ENCODE data around the gene LRRC4C.

Gene LRRC4C

DNA sequence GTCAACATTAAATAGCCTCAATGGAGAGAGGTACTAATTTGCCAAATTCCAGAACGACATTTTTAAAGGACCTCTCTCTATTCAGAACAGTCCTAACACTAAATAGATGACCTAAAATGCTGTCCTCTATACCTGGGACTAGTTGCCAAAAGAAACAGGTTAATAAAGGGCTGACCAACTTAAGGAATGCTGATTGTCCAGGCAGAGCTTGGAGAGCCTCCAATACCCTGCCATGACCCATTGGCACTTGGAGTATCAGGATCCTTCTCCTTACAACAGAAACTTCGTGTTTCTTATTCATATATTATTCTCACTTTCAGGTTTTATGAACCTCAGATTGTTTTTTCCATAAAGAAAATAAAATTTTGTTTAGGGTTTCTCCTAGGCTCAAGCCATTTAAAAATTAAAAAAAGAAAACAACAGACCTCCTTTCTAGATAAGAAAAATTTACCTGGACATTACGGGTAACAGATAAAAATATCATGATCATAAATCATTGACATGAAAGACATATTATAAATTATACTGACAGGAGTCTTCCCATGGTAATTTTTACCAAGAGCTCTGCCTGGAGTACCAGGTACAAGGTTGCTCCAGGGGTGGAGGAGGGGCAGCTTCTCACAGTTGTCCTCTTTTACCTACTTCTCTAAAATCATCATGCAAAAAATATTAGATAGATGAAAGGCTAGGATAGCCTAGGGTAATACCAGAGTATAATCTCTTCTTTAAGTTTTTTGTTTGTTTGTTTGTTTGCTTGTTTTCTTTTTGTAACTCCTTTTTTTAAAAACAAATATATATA is 2.0 kb downstream of the LRRC4C start:
- H3K79me2 ChIP-seq (ENCODE audit: insufficient read depth, low read length), result no peaks in the 10 kb centered on the region
- TF ChIP-seq, protein P1, sequence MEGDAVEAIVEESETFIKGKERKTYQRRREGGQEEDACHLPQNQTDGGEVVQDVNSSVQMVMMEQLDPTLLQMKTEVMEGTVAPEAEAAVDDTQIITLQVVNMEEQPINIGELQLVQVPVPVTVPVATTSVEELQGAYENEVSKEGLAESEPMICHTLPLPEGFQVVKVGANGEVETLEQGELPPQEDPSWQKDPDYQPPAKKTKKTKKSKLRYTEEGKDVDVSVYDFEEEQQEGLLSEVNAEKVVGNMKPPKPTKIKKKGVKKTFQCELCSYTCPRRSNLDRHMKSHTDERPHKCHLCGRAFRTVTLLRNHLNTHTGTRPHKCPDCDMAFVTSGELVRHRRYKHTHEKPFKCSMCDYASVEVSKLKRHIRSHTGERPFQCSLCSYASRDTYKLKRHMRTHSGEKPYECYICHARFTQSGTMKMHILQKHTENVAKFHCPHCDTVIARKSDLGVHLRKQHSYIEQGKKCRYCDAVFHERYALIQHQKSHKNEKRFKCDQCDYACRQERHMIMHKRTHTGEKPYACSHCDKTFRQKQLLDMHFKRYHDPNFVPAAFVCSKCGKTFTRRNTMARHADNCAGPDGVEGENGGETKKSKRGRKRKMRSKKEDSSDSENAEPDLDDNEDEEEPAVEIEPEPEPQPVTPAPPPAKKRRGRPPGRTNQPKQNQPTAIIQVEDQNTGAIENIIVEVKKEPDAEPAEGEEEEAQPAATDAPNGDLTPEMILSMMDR (IDR thresholded peaks at IDR 0.05; ENCODE audit: low read length), result no peak
- TF ChIP-seq EZH2 (IDR thresholded peaks at IDR 0.05; ENCODE audit: borderline replicate concordance, low read length), result no peak
- H3K27ac ChIP-seq (ENCODE audit: low read depth, low read length, poor library complexity, severe bottlenecking), result no peak overlapping the region
- H3K27me3 ChIP-seq (ENCODE audit: insufficient read depth, low read length), result no peaks in the 10 kb centered on the region
- H3K4me3 ChIP-seq (ENCODE audit: low read depth, low read length, poor library complexity, severe bottlenecking), result no peak overlapping the region
- H3K9me2 ChIP-seq (ENCODE audit: low read depth, low read length), result no peaks in the 10 kb centered on the region
- no peaks in the 10 kb centered on the region for H3K36me3 ChIP-seq (ENCODE audit: insufficient read depth, low read length)
- no peak overlapping the region for H3K4me2 ChIP-seq (ENCODE audit: low read length)
- H2AFZ ChIP-seq (ENCODE audit: low read length), result no peak overlapping the region
- no peaks in the 10 kb centered on the region for H3K4me1 ChIP-seq (ENCODE audit: insufficient read depth, low read length, severe bottlenecking)
- no peak overlapping the region for H3K9ac ChIP-seq (ENCODE audit: low read length)
- no peaks in the 10 kb centered on the region for H3F3A ChIP-seq (ENCODE audit: insufficient read depth, low read length)
- H3K9me3 ChIP-seq (ENCODE audit: low read length), result no peaks in the 10 kb centered on the region
- no peaks in the 10 kb centered on the region for H4K20me1 ChIP-seq (ENCODE audit: insufficient read depth, low read length)

DNA sequence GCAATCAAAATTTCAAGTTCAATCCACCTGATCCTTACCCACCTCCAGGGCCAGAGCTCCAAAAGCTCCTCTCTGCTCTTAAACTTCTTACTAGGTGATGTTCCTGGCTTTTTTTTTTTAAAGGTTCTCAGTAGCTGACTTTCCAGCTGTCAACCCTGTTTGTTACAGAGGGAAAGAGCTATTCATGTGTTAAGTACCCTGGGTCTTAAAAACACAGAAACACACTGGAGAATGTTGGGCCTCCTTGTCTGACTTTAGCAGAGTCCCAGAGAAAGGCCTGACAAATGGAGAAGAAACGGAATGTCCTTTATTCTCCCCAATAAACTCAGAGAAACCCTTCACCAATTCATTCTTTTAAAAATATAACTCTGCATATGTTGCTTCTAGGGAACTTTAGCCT is 3.2 kb downstream of the LRRC4C start:
- H4K20me1 ChIP-seq (ENCODE audit: insufficient read depth, low read length), result no peaks in the 10 kb centered on the region
- H3K9me2 ChIP-seq (ENCODE audit: low read depth, low read length), result no peaks in the 10 kb centered on the region
- no peaks in the 10 kb centered on the region for H3K9me3 ChIP-seq (ENCODE audit: low read length)
- no peak overlapping the region for H3K9ac ChIP-seq (ENCODE audit: low read length)
- H3K4me1 ChIP-seq (ENCODE audit: insufficient read depth, low read length, severe bottlenecking), result no peaks in the 10 kb centered on the region
- H2AFZ ChIP-seq (ENCODE audit: low read length), result no peak overlapping the region
- no peaks in the 10 kb centered on the region for H3K36me3 ChIP-seq (ENCODE audit: insufficient read depth, low read length)
- no peak overlapping the region for H3K27ac ChIP-seq (ENCODE audit: low read depth, low read length, poor library complexity, severe bottlenecking)
- no peak for TF ChIP-seq EZH2 (IDR thresholded peaks at IDR 0.05; ENCODE audit: borderline replicate concordance, low read length)
- TF ChIP-seq, protein P1 (IDR thresholded peaks at IDR 0.05; ENCODE audit: low read length), result no peak
- H3K79me2 ChIP-seq (ENCODE audit: insufficient read depth, low read length), result no peaks in the 10 kb centered on the region
- no peaks in the 10 kb centered on the region for H3K27me3 ChIP-seq (ENCODE audit: insufficient read depth, low read length)
- H3K4me3 ChIP-seq (ENCODE audit: low read depth, low read length, poor library complexity, severe bottlenecking), result no peak overlapping the region
- H3F3A ChIP-seq (ENCODE audit: insufficient read depth, low read length), result no peaks in the 10 kb centered on the region
- no peak overlapping the region for H3K4me2 ChIP-seq (ENCODE audit: low read length)

DNA sequence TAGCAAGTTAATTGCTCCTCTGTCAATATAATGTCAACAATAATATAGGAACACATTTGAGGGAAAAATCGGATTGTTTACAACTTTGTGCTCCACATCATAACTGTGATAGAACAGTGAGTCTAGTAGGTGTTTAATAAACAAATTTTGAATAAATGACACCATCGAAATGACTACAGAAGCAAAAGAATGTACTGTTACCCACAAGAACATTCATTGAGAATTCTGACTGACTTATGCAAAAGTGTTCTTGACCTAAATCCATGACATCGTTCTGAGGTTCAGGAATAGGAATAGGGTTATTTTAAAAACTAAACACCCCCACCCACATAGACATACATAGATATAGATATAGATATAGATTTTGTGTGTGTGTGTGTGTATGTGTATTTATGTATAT is 8.4 kb downstream of the LRRC4C start:
- no peak for TF ChIP-seq EZH2 (IDR thresholded peaks at IDR 0.05; ENCODE audit: borderline replicate concordance, low read length)
- TF ChIP-seq, protein P1 (IDR thresholded peaks at IDR 0.05; ENCODE audit: low read length), result no peak
- no peaks in the 10 kb centered on the region for H3F3A ChIP-seq (ENCODE audit: insufficient read depth, low read length)

More for the DNA sequence above, 8.4 kb downstream of the LRRC4C start:
- Histone ChIP-seq H3K27ac (ENCODE audit: low read depth, low read length, poor library complexity, severe bottlenecking) (no peak overlapping the region), H3K36me3 (ENCODE audit: insufficient read depth, low read length) (no peaks in the 10 kb centered on the region), H3K9me2 (ENCODE audit: low read depth, low read length) (no peaks in the 10 kb centered on the region), H3K9ac (ENCODE audit: low read length) (no peak overlapping the region), H3K4me3 (ENCODE audit: low read depth, low read length, poor library complexity, severe bottlenecking) (no peak overlapping the region), H4K20me1 (ENCODE audit: insufficient read depth, low read length) (no peaks in the 10 kb centered on the region), H3K79me2 (ENCODE audit: insufficient read depth, low read length) (no peaks in the 10 kb centered on the region), H3K4me1 (ENCODE audit: insufficient read depth, low read length, severe bottlenecking) (no peaks in the 10 kb centered on the region), H2AFZ (ENCODE audit: low read length) (no peak overlapping the region), H3K9me3 (ENCODE audit: low read length) (no peaks in the 10 kb centered on the region), H3K27me3 (ENCODE audit: insufficient read depth, low read length) (no peaks in the 10 kb centered on the region), H3K4me2 (ENCODE audit: low read length) (no peak overlapping the region)

Measured in OCI-LY1 (cell line).